Gastroesophageal sphincter (tissue), 3 donors: Measurements from ENCODE around the gene MICAL1.

Source experiments
- EP300 ChIP-seq: sonication (generic); formaldehyde crosslinking; IDR thresholded peaks from one replicate; pipeline ENCODE4 v1.6.1; 2017; ENCODE audit warnings: antibody characterized with exemption, mild to moderate bottlenecking
- POLR2AphosphoS5 ChIP-seq: sonication (generic); formaldehyde crosslinking; IDR thresholded peaks from one replicate; pipeline ENCODE4 v1.6.1; 2017; ENCODE audit warnings: antibody characterized with exemption
- TF ChIP-seq, protein P1 (sequence below), 4 experiments: fragments of 200-600 bp in 2 of 4; fragments of 450-650 bp in 2 of 4; sonication (generic) in 1 of 4; IDR thresholded peaks; one replicate each; pipeline ENCODE4 v1.5.1; 2017 to 2019; ENCODE audit warnings: antibody characterized with exemption in 4 of 4, mild to moderate bottlenecking in 2 of 4, moderate library complexity in 2 of 4

DNA sequence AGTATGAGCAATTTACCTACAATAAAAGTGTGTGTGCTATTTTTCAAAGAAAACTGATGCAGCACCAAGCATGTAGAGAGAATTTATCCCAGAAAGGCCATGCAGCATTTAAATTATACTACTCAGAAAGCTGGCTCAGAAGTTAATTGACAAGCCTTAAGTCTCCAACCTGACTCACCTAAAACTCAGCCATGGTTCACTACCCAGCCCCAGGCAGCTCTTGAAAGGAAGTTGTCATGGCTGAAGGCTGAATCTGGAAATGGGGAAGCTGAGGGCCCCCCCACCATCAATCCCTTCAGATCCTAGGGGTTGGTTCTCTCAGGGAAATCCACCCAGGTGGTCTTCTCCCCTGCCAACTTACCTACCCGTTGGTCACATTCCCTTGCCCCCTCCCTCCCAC is 34.8 kb downstream of the MICAL1 start:
- TF ChIP-seq, protein P1, sequence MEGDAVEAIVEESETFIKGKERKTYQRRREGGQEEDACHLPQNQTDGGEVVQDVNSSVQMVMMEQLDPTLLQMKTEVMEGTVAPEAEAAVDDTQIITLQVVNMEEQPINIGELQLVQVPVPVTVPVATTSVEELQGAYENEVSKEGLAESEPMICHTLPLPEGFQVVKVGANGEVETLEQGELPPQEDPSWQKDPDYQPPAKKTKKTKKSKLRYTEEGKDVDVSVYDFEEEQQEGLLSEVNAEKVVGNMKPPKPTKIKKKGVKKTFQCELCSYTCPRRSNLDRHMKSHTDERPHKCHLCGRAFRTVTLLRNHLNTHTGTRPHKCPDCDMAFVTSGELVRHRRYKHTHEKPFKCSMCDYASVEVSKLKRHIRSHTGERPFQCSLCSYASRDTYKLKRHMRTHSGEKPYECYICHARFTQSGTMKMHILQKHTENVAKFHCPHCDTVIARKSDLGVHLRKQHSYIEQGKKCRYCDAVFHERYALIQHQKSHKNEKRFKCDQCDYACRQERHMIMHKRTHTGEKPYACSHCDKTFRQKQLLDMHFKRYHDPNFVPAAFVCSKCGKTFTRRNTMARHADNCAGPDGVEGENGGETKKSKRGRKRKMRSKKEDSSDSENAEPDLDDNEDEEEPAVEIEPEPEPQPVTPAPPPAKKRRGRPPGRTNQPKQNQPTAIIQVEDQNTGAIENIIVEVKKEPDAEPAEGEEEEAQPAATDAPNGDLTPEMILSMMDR (IDR thresholded peaks at IDR 0.05), result no peak
- TF ChIP-seq POLR2AphosphoS5, result no peak
- no peak for TF ChIP-seq EP300
